A549 (cell line): ENCODE measurements around the gene AP2A2.

Experiments
- NFE2L2 ChIP-seq: fragments of 150-350 bp; conservative IDR thresholded peaks from 2 replicates; pipeline ENCODE4 v1.6.1; 2014; ENCODE audit warnings: low read length
- POLR2A ChIP-seq: IDR thresholded peaks from 2 replicates; pipeline ENCODE4 v1.6.1; 2012; ENCODE audit warnings: mild to moderate bottlenecking, low read length
- ZNF302 ChIP-seq: fragments of 250-450 bp; sonication (Bioruptor Pico); IDR thresholded peaks from 2 replicates; pipeline ENCODE4 v1.9.0; 2021; ENCODE audit warnings: inconsistent platforms, mild to moderate bottlenecking, moderate library complexity
- TF ChIP-seq, protein P1 (sequence below): fragments of >200 bp; sonication (Bioruptor Twin); formaldehyde crosslinking; IDR thresholded peaks from 3 replicates; pipeline ENCODE4 v1.5.1; 2016

DNA sequence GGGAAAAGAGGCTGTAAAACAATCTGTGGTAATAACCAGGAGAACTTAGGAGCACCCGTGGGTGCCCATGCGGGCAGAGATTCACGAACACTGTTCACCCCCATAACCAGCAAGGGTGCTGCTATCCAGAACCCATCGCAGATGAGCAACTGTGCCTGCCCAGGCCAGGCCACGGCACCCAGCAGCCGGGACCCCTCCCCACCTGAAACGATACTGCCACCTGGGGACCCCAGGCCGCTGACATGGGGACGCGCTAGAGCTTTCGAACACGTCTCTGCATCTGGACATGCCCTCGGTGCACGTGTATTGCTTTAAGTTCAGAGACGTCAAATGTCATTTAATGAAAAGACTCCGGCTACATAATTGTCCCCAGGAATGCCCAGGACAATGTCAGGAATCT, 134.7 kb downstream of the AP2A2 start:
- TF ChIP-seq, protein P1, sequence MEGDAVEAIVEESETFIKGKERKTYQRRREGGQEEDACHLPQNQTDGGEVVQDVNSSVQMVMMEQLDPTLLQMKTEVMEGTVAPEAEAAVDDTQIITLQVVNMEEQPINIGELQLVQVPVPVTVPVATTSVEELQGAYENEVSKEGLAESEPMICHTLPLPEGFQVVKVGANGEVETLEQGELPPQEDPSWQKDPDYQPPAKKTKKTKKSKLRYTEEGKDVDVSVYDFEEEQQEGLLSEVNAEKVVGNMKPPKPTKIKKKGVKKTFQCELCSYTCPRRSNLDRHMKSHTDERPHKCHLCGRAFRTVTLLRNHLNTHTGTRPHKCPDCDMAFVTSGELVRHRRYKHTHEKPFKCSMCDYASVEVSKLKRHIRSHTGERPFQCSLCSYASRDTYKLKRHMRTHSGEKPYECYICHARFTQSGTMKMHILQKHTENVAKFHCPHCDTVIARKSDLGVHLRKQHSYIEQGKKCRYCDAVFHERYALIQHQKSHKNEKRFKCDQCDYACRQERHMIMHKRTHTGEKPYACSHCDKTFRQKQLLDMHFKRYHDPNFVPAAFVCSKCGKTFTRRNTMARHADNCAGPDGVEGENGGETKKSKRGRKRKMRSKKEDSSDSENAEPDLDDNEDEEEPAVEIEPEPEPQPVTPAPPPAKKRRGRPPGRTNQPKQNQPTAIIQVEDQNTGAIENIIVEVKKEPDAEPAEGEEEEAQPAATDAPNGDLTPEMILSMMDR = no peak
- no peak for TF ChIP-seq POLR2A
- TF ChIP-seq NFE2L2 = no peak
- TF ChIP-seq ZNF302 (CRISPR knock-in tag) = no peak
